WERI-Rb-1 (cell line): ENCODE data around the gene SMIM12.

Experiments
- DNase-seq: peaks from one replicate; pipeline ENCODE4 v3.0.0-alpha.2; 2020
- H3K27ac ChIP-seq: fragments of 250-450 bp; sonication (Bioruptor Pico); 2 replicates; pipeline ENCODE4 v1.5.1; 2020; ENCODE audit warnings: mild to moderate bottlenecking, moderate library complexity
- H3K27me3 ChIP-seq: fragments of 250-450 bp; sonication (Bioruptor Pico); 2 replicates; pipeline ENCODE4 v1.5.1; 2021; ENCODE audit warnings: mild to moderate bottlenecking, low read depth, moderate library complexity; ENCODE audit not compliant: insufficient read depth, severe bottlenecking
- H3K36me3 ChIP-seq: fragments of 250-450 bp; sonication (Bioruptor Pico); 2 replicates; pipeline ENCODE4 v1.5.1; 2020; ENCODE audit warnings: mild to moderate bottlenecking, moderate library complexity
- H3K4me3 ChIP-seq: 2 replicates; pipeline ENCODE4 v1.5.1; 2011; ENCODE audit warnings: low read depth, mild to moderate bottlenecking, control low read depth, low read length
- H3K9me3 ChIP-seq: fragments of 250-450 bp; sonication (Bioruptor Pico); 2 replicates; pipeline ENCODE4 v1.5.1; 2021; ENCODE audit warnings: mild to moderate bottlenecking, moderate library complexity; ENCODE audit not compliant: severe bottlenecking
- CTCF ChIP-seq: IDR thresholded peaks from 2 replicates; pipeline ENCODE4 v1.5.1; 2011; ENCODE audit warnings: low read depth, mild to moderate bottlenecking, control low read depth, inconsistent platforms, low read length

Gene SMIM12

GRCh38 chr1:34833711-34834110, 25.8 kb downstream of the SMIM12 start:
- no peak for TF ChIP-seq CTCF
- no peak for DNase-seq
- H3K9me3 ChIP-seq: no peaks in the 10 kb centered on the region
- no peaks in the 10 kb centered on the region for H3K36me3 ChIP-seq
- no peak overlapping the region for H3K27ac ChIP-seq
- no peaks in the 10 kb centered on the region for H3K27me3 ChIP-seq
- no peak overlapping the region for H3K4me3 ChIP-seq

GRCh38 chr1:34831721-34832246, 27.8 kb downstream of the SMIM12 start:
- no peak for DNase-seq
- TF ChIP-seq CTCF: no peak
- no peak overlapping the region for H3K27ac ChIP-seq
- H3K9me3 ChIP-seq: no peaks in the 10 kb centered on the region
- H3K36me3 ChIP-seq: no peaks in the 10 kb centered on the region
- no peak overlapping the region for H3K4me3 ChIP-seq
- no peaks in the 10 kb centered on the region for H3K27me3 ChIP-seq

- Histone ChIP-seq H3K27ac (no peak overlapping the region), H3K36me3 (no peaks in the 10 kb centered on the region), H3K4me3 (no peak overlapping the region), H3K27me3 (no peaks in the 10 kb centered on the region), H3K9me3 (no peaks in the 10 kb centered on the region)
- no peak for TF ChIP-seq CTCF
- DNase-seq: no peak
Measured at GRCh38 chr1:34829250-34829649, 30.3 kb downstream of the SMIM12 start.

- TF ChIP-seq CTCF: no peak
- H3K36me3 ChIP-seq: no peaks in the 10 kb centered on the region
- no peak overlapping the region for H3K27ac ChIP-seq
- H3K9me3 ChIP-seq: no peaks in the 10 kb centered on the region
- H3K27me3 ChIP-seq: no peaks in the 10 kb centered on the region
- no peak overlapping the region for H3K4me3 ChIP-seq
- no peak for DNase-seq
Measured at GRCh38 chr1:34828611-34829010, 30.9 kb downstream of the SMIM12 start.

GRCh38 chr1:34827341-34827941, 32.1 kb downstream of the SMIM12 start:
- DNase-seq: no peak
- Histone ChIP-seq H3K4me3 (no peak overlapping the region), H3K36me3 (no peaks in the 10 kb centered on the region), H3K27ac (no peak overlapping the region), H3K27me3 (no peaks in the 10 kb centered on the region), H3K9me3 (no peaks in the 10 kb centered on the region)
- TF ChIP-seq CTCF: no peak
